ENCODE results near the gene RFK.

DNA sequence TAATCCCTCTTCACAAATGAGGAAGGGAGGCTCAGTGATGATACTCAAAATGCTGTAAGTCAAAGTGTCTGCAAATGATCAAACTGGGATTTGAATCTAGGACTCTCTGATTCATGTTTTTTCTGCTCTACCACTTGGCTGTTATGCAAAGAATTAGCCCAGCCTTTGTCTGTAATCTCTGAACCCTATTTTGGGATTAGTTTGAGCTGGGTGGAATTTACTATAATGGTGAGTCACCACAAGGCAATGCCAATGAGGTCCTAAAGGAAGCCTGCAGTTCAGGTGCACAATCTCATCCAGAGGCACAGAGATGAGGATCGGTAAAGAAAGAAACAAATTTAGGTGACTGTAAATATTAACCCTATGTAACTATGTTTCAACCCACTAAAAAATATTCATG, 29.2 kb downstream of the RFK start:
- TF ChIP-seq, protein P1, sequence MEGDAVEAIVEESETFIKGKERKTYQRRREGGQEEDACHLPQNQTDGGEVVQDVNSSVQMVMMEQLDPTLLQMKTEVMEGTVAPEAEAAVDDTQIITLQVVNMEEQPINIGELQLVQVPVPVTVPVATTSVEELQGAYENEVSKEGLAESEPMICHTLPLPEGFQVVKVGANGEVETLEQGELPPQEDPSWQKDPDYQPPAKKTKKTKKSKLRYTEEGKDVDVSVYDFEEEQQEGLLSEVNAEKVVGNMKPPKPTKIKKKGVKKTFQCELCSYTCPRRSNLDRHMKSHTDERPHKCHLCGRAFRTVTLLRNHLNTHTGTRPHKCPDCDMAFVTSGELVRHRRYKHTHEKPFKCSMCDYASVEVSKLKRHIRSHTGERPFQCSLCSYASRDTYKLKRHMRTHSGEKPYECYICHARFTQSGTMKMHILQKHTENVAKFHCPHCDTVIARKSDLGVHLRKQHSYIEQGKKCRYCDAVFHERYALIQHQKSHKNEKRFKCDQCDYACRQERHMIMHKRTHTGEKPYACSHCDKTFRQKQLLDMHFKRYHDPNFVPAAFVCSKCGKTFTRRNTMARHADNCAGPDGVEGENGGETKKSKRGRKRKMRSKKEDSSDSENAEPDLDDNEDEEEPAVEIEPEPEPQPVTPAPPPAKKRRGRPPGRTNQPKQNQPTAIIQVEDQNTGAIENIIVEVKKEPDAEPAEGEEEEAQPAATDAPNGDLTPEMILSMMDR (IDR thresholded peaks at IDR 0.05), result no peak
- no peak for TF ChIP-seq POLR2A (IDR thresholded peaks at IDR 0.05)
